PC-3 (cell line): ENCODE results near the gene SFMBT2. TPM values are rescaled to one million over a fixed set of nuclear protein-coding genes. Genes with fewer than 3 reads are reported as not detected.

ENCODE experiments used
- ATAC-seq: fragments of 200-7000 bp; cut with Tn5 transposase; 2 replicates; pipeline ENCODE4 v1.9.1; 2020; ENCODE audit warnings: mild to moderate bottlenecking, moderate library complexity
- BruUV-seq: library from RNA; stranded (reverse); fragments of 400-500 nt; replicated peaks from 2 replicates; lab custom pipeline; 2021; lab: Mats Ljungman, UMichigan
- CTCF ChIA-PET: fragments of 300-600 bp; sonication (Branson Sonifier 250); formaldehyde crosslinking; loops from one replicate; lab custom pipeline; 2022; ENCODE audit warnings: antibody characterized with exemption; lab: Charles Lee
- POLR2A ChIA-PET: fragments of 300-600 bp; sonication (Branson Sonifier 250); formaldehyde crosslinking; loops from one replicate; lab custom pipeline; 2022; ENCODE audit warnings: antibody characterized with exemption; ENCODE audit not compliant: unreplicated experiment; lab: Charles Lee
- DNase-seq: peaks from one replicate; pipeline ENCODE4 v3.0.0-alpha.2; 2015
- H2AFZ ChIP-seq: fragments of 300-600 bp; sonication (generic); 2 replicates; pipeline ENCODE4 v1.6.0; 2016; ENCODE audit warnings: antibody characterized with exemption, low read length
- H3F3A ChIP-seq: fragments of 300-600 bp; sonication (generic); one replicate; pipeline ENCODE4 v1.6.0; 2017; ENCODE audit warnings: antibody characterized with exemption, low read length, control low read depth, mild to moderate bottlenecking; ENCODE audit not compliant: unreplicated experiment
- H3K27ac ChIP-seq: fragments of 300-600 bp; sonication (generic); 2 replicates; pipeline ENCODE4 v1.5.1; 2016; ENCODE audit warnings: mild to moderate bottlenecking, low read length
- H3K27me3 ChIP-seq: fragments of 300-600 bp; sonication (generic); 2 replicates; pipeline ENCODE4 v1.6.1; 2016; ENCODE audit warnings: low read length, mixed read lengths
- H3K36me3 ChIP-seq: fragments of 300-600 bp; sonication (generic); 2 replicates; pipeline ENCODE4 v1.6.1; 2016; ENCODE audit warnings: low read depth, mixed run types, low read length, mixed read lengths
- H3K4me1 ChIP-seq: fragments of 300-600 bp; sonication (generic); 2 replicates; pipeline ENCODE4 v1.5.1; 2016; ENCODE audit warnings: low read length; ENCODE audit not compliant: insufficient read depth
- H3K4me2 ChIP-seq: fragments of 300-600 bp; sonication (generic); 2 replicates; pipeline ENCODE4 v1.6.0; 2016; ENCODE audit warnings: low read length
- H3K4me3 ChIP-seq: fragments of 300-600 bp; sonication (generic); 2 replicates; pipeline ENCODE4 v1.5.1; 2016; ENCODE audit warnings: mild to moderate bottlenecking, low read length, mixed read lengths
- H3K79me2 ChIP-seq: fragments of 300-600 bp; sonication (generic); 2 replicates; pipeline ENCODE4 v1.6.1; 2017; ENCODE audit warnings: low read length, mixed read lengths
- H3K9ac ChIP-seq: fragments of 300-600 bp; sonication (generic); 2 replicates; pipeline ENCODE4 v1.6.0; 2016; ENCODE audit warnings: mild to moderate bottlenecking, low read length
- H3K9me2 ChIP-seq: fragments of 300-600 bp; sonication (generic); replicated peaks from 2 replicates; pipeline ENCODE4 v1.6.1; 2016; ENCODE audit warnings: mixed run types, low read length, mixed read lengths
- H3K9me3 ChIP-seq: fragments of 300-600 bp; sonication (generic); 2 replicates; pipeline ENCODE4 v1.6.1; 2016; ENCODE audit warnings: low read length, mixed read lengths
- H4K20me1 ChIP-seq: fragments of 300-600 bp; sonication (generic); 2 replicates; pipeline ENCODE4 v1.6.1; 2016; ENCODE audit warnings: low read length, mixed read lengths
- CTCF ChIP-seq: fragments of 300-600 bp; sonication (generic); conservative IDR thresholded peaks from 2 replicates; pipeline ENCODE4 v1.5.1; 2017; ENCODE audit warnings: antibody characterized with exemption, low read depth, mild to moderate bottlenecking, low read length
- EZH2 ChIP-seq: fragments of 300-600 bp; sonication (generic); IDR thresholded peaks from one replicate; pipeline ENCODE4 v1.6.1; 2017; ENCODE audit warnings: antibody characterized with exemption, mild to moderate bottlenecking, low read length; ENCODE audit not compliant: unreplicated experiment
- EZH2phosphoT487 ChIP-seq: fragments of 300-600 bp; sonication (generic); IDR thresholded peaks from 2 replicates; pipeline ENCODE4 v1.6.1; 2018; ENCODE audit warnings: mild to moderate bottlenecking, antibody characterized with exemption, low read length, borderline replicate concordance
- intact Hi-C: fragments of 100-400 bp; cut with micrococcal nuclease; formaldehyde crosslinking; loops from 2 replicates; pipeline ENCODE4 v1.9.0; 2023
- total RNA-seq: library from RNA; depleted of rRNA; stranded (reverse); fragments of >200 nt; gene quantifications from 2 replicates; pipeline ENCODE4 v1.2.3, GENCODE V29; 2014

SFMBT2 gene
- total RNA-seq, 1 experiment from 2014 or later, result 1.9 TPM

- H3K9me2 ChIP-seq, result no peaks in the 10 kb centered on the region
- intact Hi-C loops, result no loop called here
- no peaks in the 10 kb centered on the region for H3K36me3 ChIP-seq
- H2AFZ ChIP-seq, result no peak overlapping the region
- peaks cover 10% of the 10 kb centered on the region; the same call in 1 of the 2 replicates for H3K27me3 ChIP-seq
- no peaks in the 10 kb centered on the region for H3F3A ChIP-seq
- H3K79me2 ChIP-seq, result no peaks in the 10 kb centered on the region
- TF ChIP-seq EZH2phosphoT487 (no peak), EZH2 (no peak), CTCF (no peak)
- ChIA-PET CTCF (no interaction called here), POLR2A (no interaction called here)
- H3K4me2 ChIP-seq, result no peak overlapping the region
- no peak overlapping the region for H3K4me3 ChIP-seq
- no peak overlapping the region for H3K27ac ChIP-seq
- BruUV-seq, result no TSS peak
- no peak for DNase-seq
- no peaks in the 10 kb centered on the region for H4K20me1 ChIP-seq
- H3K9me3 ChIP-seq, result no peaks in the 10 kb centered on the region
- no peaks in the 10 kb centered on the region for H3K4me1 ChIP-seq
- no peak overlapping the region for H3K9ac ChIP-seq
- no peak for ATAC-seq
These were observed 214.6 kb downstream of the SFMBT2 start for GRCh38 chr10:7196284-7196683.

- Histone ChIP-seq H3K9me3 (no peaks in the 10 kb centered on the region), H3K36me3 (no peaks in the 10 kb centered on the region), H3K4me2 (no peak overlapping the region), H3K27ac (no peak overlapping the region), H3F3A (no peaks in the 10 kb centered on the region), H3K27me3 (0 out of 2 replicates have a peak, but pooled peaks cover 5% of the 10 kb centered on the region), H3K9ac (no peak overlapping the region), H3K4me3 (no peak overlapping the region), H3K79me2 (no peaks in the 10 kb centered on the region), H2AFZ (no peak overlapping the region), H3K4me1 (no peaks in the 10 kb centered on the region), H3K9me2 (no peaks in the 10 kb centered on the region), H4K20me1 (no peaks in the 10 kb centered on the region)
- no peak for ATAC-seq
- TF ChIP-seq EZH2phosphoT487 (no peak), EZH2 (no peak), CTCF (no peak)
- ChIA-PET POLR2A (no interaction called here), CTCF (no interaction called here)
- BruUV-seq, result no TSS peak
- no peak for DNase-seq
- intact Hi-C loops, result no loop called here
These were observed 215.7 kb downstream of the SFMBT2 start for GRCh38 chr10:7195118-7195517.

- no peak overlapping the region for H2AFZ ChIP-seq
- H3F3A ChIP-seq, result no peaks in the 10 kb centered on the region
- no peak overlapping the region for H3K9ac ChIP-seq
- no peaks in the 10 kb centered on the region for H3K9me2 ChIP-seq
- H3K27ac ChIP-seq, result no peak overlapping the region
- no TSS peak for BruUV-seq
- TF ChIP-seq EZH2phosphoT487, result no peak
- no peak for TF ChIP-seq CTCF
- TF ChIP-seq EZH2, result no peak
- DNase-seq (no peak), ATAC-seq (no peak)
- H3K4me1 ChIP-seq, result no peaks in the 10 kb centered on the region
- H3K4me2 ChIP-seq, result no peak overlapping the region
- H3K27me3 ChIP-seq, result 0 out of 2 replicates have a peak, but pooled peaks cover 5% of the 10 kb centered on the region
- no peak overlapping the region for H3K4me3 ChIP-seq
- no peaks in the 10 kb centered on the region for H3K36me3 ChIP-seq
- ChIA-PET CTCF (no interaction called here), POLR2A (no interaction called here)
- intact Hi-C loops, result no loop called here
- no peaks in the 10 kb centered on the region for H3K9me3 ChIP-seq
- H3K79me2 ChIP-seq, result no peaks in the 10 kb centered on the region
- no peaks in the 10 kb centered on the region for H4K20me1 ChIP-seq
These were observed 216.3 kb downstream of the SFMBT2 start for GRCh38 chr10:7194571-7194970.
